ENCODE measurements around the gene FUT6.

DNA sequence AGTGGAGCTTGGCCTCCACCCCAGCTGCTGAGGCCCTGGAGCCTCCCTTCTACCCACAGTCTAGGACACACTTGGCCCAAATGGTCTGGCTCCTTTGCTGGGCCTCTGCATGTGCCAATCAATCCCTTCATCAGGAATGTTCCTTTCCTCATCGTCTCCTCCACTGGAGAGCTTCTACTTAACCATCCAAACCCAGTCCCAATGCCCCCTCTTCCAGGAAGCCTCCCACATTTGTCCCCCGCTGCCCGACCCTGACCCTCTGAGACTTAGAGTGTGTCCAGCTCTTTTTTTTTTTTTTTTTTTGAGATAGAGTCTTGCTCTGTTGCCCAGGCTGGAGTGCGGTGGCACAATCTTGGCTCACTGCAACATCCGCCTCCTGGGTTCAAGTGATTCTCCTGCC lies 51.1 kb downstream of the FUT6 start:
- TF ChIP-seq EZH2 (IDR thresholded peaks at IDR 0.05; ENCODE audit: insufficient read depth, poor library complexity, severe bottlenecking) = no peak
- no peak for TF ChIP-seq EZH2phosphoT487 (IDR thresholded peaks at IDR 0.05; ENCODE audit: insufficient read depth, low read depth)

Measured in GM23248 (cell line).